Hippocampal formation (tissue), 2 donors: ENCODE data around the gene AATK.

Source experiments
- DNase-seq, 2 donors: peaks; one replicate each; lab custom pipeline; 2025; lab: John Stamatoyannopoulos, UW

Gene AATK

GRCh38 chr17:81115219-81115618, 50.8 kb downstream of the AATK start:
- DNase-seq = no peak

- DNase-seq = no peak
Observed at GRCh38 chr17:81114351-81115093, 51.5 kb downstream of the AATK start.

GRCh38 chr17:81113158-81113724, 52.8 kb downstream of the AATK start:
- no peak for DNase-seq

GRCh38 chr17:81112450-81112849, 53.6 kb downstream of the AATK start:
- DNase-seq = no peak

GRCh38 chr17:81111066-81111465, 55.0 kb downstream of the AATK start:
- no peak for DNase-seq

GRCh38 chr17:81110488-81111040, 55.5 kb downstream of the AATK start:
- DNase-seq = no peak

- DNase-seq = no peak
Observed at GRCh38 chr17:81109957-81110356, 56.1 kb downstream of the AATK start.

GRCh38 chr17:81108220-81108619, 57.8 kb downstream of the AATK start:
- DNase-seq = no peak

- no peak for DNase-seq
Observed at GRCh38 chr17:81106716-81107115, 59.3 kb downstream of the AATK start.

GRCh38 chr17:81103379-81103778, 62.6 kb downstream of the AATK start:
- no peak for DNase-seq

- DNase-seq = no peak
Observed at GRCh38 chr17:81102869-81103268, 63.2 kb downstream of the AATK start.

GRCh38 chr17:81102352-81102751, 63.7 kb downstream of the AATK start:
- DNase-seq = no peak

- peak; percentile 40 to 71 for DNase-seq
Observed at GRCh38 chr17:81101614-81102306, 64.3 kb downstream of the AATK start.

GRCh38 chr17:81100668-81101067, 65.4 kb downstream of the AATK start:
- no peak for DNase-seq

- no peak for DNase-seq
Observed at GRCh38 chr17:81099888-81100287, 66.1 kb downstream of the AATK start.

- no peak for DNase-seq
Observed at GRCh38 chr17:81097943-81098308, 68.1 kb downstream of the AATK start.

GRCh38 chr17:81097134-81097942, 68.7 kb downstream of the AATK start:
- peak in 1 of 2 donors; percentile 61 for DNase-seq

- no peak for DNase-seq
Observed at GRCh38 chr17:81096741-81097133, 69.3 kb downstream of the AATK start.

GRCh38 chr17:81095383-81095762, 70.6 kb downstream of the AATK start:
- DNase-seq = no peak

GRCh38 chr17:81094509-81095382, 71.3 kb downstream of the AATK start:
- peak; percentile 51 to 67 for DNase-seq
